ENCODE results near the gene CLEC4M.
"Not testable (repeated sequence)": the region's sequence is repeated elsewhere in the genome, so short reads cannot be mapped to it uniquely, and the experiment has no call there.

The CLEC4M gene

DNA sequence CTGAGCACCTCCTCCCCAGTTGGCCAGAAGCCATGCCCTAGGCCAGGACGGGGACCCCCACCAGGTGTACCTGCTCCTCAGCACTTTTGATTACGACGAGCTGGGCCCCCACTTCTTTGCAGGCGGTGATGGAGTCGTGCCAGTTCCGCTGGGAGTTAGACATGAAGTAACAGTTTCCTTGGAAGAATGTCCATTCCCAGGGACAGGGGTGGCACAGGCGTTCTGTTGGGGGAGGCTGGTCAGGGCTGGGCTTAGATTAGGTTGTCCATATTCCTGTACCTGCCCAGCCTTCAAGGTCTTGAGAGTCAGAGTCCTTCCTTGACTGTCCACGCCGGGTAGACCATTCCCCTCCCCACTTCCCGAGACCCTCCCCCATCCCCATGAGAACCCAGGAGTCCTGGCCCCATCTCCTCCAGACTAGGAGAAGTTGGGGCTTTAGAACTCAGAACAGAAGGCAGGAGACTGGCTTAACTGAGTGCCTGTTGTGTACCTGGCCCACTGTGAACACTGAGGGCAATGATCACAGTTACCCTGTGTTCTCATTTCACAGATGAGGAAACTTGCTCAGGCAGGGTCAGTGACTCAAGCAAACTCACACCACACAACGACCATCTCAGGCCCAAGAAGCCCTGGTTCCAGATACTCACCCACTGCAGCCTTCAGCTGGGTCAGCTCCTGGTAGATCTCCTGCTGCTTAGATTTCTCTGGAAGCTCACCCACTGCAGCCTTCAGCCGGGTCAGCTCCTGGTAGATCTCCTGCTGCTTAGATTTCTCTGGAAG is 18.0 kb upstream of the CLEC4M start:
- TF ChIP-seq, protein P1, sequence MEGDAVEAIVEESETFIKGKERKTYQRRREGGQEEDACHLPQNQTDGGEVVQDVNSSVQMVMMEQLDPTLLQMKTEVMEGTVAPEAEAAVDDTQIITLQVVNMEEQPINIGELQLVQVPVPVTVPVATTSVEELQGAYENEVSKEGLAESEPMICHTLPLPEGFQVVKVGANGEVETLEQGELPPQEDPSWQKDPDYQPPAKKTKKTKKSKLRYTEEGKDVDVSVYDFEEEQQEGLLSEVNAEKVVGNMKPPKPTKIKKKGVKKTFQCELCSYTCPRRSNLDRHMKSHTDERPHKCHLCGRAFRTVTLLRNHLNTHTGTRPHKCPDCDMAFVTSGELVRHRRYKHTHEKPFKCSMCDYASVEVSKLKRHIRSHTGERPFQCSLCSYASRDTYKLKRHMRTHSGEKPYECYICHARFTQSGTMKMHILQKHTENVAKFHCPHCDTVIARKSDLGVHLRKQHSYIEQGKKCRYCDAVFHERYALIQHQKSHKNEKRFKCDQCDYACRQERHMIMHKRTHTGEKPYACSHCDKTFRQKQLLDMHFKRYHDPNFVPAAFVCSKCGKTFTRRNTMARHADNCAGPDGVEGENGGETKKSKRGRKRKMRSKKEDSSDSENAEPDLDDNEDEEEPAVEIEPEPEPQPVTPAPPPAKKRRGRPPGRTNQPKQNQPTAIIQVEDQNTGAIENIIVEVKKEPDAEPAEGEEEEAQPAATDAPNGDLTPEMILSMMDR (IDR thresholded peaks at IDR 0.05; ENCODE audit: low read length, missing control alignments): no peak
- no peak for DNase-seq (ENCODE audit: low read depth)
- H3K4me3 ChIP-seq (replicated peaks; ENCODE audit: low read depth, low read length): no peak overlapping the region

DNA sequence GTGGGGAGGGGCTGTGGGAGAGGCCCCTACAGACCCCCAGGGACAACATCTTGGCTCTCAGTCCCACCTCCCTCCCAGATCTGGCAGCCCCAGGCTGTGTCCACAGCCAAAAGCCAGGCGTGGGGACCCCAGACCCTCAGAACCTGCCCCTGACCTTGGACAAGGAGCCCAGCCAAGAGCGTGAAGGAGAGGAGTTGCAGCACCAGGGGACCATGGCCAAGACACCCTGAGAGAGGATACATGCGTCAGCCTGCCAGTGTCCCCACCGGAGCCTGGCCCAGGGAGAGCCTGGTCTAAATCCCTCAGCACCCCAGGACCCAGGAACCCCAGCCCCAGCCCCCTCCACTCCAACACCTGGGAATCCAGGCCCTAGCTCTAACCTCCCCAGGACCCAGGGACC is 16.7 kb upstream of the CLEC4M start:
- not testable (repeated sequence) for DNase-seq (ENCODE audit: low read depth); H3K4me3 ChIP-seq (replicated peaks; ENCODE audit: low read depth, low read length)

DNA sequence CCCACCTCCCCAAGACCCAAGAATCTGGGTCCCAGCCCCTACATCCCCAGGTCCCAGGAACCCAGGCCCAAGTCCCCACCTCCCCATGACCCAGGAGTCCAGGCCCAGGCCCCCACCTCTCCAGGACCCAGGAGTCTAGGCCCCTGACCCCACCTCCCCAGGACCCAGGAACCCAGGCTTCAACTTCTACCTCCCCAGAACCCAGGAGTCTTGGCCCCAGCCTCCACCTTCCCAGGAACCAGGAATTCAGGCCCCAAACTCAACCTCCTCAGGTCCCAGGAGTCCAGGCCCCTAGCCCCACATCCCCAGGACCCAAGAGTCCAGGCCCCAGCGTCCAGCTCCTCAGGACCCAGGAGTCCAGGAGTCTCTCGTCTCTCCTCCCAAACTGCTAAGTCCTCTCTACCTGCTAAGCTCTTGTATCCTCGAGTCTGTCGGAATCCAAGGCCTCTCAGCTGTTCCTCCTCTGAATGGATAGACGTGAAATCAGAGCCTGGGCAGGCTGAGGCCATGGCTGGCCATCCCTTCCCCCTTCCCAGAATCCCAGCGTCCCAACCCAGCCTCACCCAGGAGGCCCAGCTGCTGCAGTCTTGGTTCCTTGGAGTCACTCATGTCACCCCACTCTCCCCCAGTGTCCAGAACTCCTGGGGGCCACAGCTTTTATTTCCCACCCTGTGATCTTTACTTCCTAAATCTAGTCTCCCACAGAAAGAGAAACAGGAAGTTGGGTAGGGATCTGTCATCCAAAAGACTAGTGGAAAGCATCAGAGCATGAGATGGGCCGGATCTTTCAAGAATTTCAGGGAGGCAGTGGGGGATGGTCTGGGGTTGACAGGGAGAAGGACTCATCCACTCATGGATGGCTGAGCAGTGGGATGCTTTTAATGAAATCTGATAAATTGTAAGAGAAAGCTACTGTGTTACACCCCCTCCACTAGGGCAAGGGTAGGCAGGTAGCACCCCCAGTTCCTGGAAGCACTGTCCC is 15.8 kb upstream of the CLEC4M start, which contains the start of gene CD209:
Gene CD209, minus strand, starts transcription at position 632 of the 982 bp plus-strand sequence. Its CDS starts 23 bp downstream, at position 609.
- no peak for DNase-seq (ENCODE audit: low read depth)
- H3K4me3 ChIP-seq (replicated peaks; ENCODE audit: low read depth, low read length): no peak within 1 kb of the TSS
- TF ChIP-seq, protein P1 (IDR thresholded peaks at IDR 0.05; ENCODE audit: low read length, missing control alignments): no peak

DNA sequence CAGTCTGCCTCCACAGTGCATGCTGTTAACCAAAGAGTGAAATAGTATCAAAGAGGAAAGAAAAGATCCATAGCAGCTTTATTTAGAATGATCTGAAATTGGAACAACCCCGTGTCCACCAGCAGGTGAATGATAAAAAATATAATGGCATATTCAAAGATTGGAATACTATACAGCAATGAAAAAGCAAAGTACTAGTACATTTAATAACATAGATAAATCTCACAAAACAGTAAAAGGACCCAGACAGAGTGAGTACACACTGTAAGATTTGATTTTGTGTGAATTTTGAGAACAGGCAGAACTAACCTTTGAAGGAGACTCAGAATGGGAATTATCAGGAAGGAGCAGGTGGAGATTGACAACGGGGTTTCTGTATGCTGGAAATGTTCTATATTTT is 14.9 kb upstream of the CLEC4M start:
- TF ChIP-seq, protein P1 (IDR thresholded peaks at IDR 0.05; ENCODE audit: low read length, missing control alignments): no peak
- no peak for DNase-seq (ENCODE audit: low read depth)
- no peak overlapping the region for H3K4me3 ChIP-seq (replicated peaks; ENCODE audit: low read depth, low read length)

DNA sequence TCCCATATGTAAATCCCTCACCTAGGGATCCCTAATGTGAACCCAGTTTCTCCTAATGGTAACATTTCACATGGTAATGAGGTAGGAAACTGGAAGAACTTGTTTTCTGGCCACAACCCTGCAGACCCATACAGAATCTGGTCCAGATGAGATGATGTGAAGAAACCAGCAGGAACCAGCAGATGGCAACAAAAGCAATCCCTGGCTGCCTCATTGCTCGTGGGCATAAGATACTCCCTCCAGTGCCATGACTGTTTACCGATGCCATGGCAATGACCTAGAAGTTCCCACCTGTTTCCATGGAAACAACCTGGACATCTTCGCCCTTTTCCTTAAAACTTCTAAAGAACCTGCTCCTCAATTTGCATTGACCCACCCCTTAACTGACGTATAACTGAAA is 14.3 kb upstream of the CLEC4M start:
- peak; percentile 15 for DNase-seq (ENCODE audit: low read depth)
- TF ChIP-seq, protein P1 (IDR thresholded peaks at IDR 0.05; ENCODE audit: low read length, missing control alignments): peak; percentile 7
- H3K4me3 ChIP-seq (replicated peaks; ENCODE audit: low read depth, low read length): no peak overlapping the region

DNA sequence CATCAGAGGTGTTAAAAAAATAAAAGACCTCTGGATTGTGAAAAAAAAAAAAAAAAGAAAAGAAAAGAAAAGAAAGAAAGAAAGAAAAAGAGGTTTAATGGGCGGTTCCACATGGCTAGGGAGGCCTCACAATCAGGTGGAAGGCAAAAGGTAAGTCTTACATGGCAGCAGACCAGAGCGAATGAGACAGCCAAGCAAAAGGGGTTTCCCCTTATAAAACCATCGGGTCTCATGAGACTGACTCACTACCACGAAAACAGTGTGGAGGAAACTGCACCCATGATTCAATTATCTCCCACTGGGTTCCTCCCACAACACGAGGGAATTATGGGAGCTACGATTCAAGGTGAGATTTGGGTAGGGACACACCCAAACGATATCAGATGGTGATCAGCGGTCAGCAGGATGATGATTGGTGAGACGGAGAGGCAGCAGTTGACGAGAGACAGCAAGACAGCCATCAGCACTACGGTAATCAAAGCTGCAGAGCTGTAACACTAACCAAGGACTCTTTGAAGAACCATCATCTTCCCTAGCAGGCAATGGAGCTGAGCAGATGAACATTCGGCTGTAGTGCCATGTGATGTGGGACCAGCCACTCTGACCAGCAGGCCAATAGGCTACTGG is 11.8 kb upstream of the CLEC4M start:
- TF ChIP-seq, protein P1 (IDR thresholded peaks at IDR 0.05; ENCODE audit: low read length, missing control alignments): no peak
- no peak overlapping the region for H3K4me3 ChIP-seq (replicated peaks; ENCODE audit: low read depth, low read length)
- peak; percentile 4 for DNase-seq (ENCODE audit: low read depth)

DNA sequence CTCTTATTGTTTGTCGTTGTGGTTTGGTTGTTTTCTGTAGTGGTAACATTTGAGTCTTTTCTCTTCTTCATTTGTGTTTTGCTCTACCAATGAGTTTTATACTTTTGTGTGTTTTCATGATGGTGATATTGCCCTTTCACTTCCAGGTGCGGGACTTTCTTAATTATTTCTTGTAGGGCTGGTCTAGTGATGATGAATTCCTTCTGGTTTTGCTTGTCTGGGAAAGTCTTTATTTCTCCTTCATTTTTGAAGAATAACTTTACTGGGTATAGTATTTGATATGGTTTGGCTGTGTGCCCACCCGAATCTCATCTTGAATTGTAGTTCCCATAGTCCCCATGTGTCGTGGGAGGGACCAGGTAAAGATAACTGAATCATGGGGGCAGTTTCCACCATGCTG is 6.8 kb upstream of the CLEC4M start:
- no peak overlapping the region for H3K4me3 ChIP-seq (replicated peaks; ENCODE audit: low read depth, low read length)
- TF ChIP-seq, protein P1 (IDR thresholded peaks at IDR 0.05; ENCODE audit: low read length, missing control alignments): no peak
- no peak for DNase-seq (ENCODE audit: low read depth)

All from fibroblast of pulmonary artery (primary cell).